ENCODE measurements around the gene CDON. TPM values are rescaled to one million over a fixed set of nuclear protein-coding genes. Genes with fewer than 3 reads are reported as not detected.

Gene CDON
- polyA plus RNA-seq, 1 of the 3 experiments (the other 2 are of a cell fraction) = 3.7 TPM

GRCh38 chr11:125929445-125930075 lies 133.1 kb downstream of the CDON start:
- no peaks in the 10 kb centered on the region for H3K79me2 ChIP-seq (ENCODE audit: insufficient read depth)
- H3K9me3 ChIP-seq = no peaks in the 10 kb centered on the region
- peaks cover 0 to 24% of the 10 kb centered on the region in 2 experiments; a peak in 1 of 4 replicates for H3K4me1 ChIP-seq (ENCODE audit: control insufficient read depth in 1 of 2, insufficient read depth in 2 of 2, low read depth in 1 of 2, low read length in 1 of 2)
- 0 out of 2 replicates have a peak, but pooled peaks cover 6% of the 10 kb centered on the region for H3K27me3 ChIP-seq (ENCODE audit: insufficient read depth)
- ChIA-PET POLR2A (no interaction called here), CTCF (interaction anchor here (1.4 to 4.2 kb wide), 3 partner anchors 13 to 264 kb away, joined by 6 to 26 read pairs (median 18); no protein-coding TSS in a partner anchor)
- no peaks in the 10 kb centered on the region for H3K36me3 ChIP-seq (replicated peaks in 1 of 2; ENCODE audit: control insufficient read depth in 1 of 2, insufficient read depth in 2 of 2, low read length in 1 of 2)
- 75% methylated on average over 4 of the region's 9 CpGs for WGBS (ENCODE audit: low lambda C conversion rate)
- H3K9ac ChIP-seq = no peak overlapping the region
- no peaks in the 10 kb centered on the region for H4K20me1 ChIP-seq (ENCODE audit: insufficient read depth)
- no peak for TF ChIP-seq MEF2A (IDR thresholded peaks at IDR 0.05; ENCODE audit: borderline replicate concordance, low read depth)
- TF ChIP-seq POLR2AphosphoS5 (IDR thresholded peaks at IDR 0.05; ENCODE audit: low read depth, low read length) = no peak
- TF ChIP-seq RXRA (IDR thresholded peaks at IDR 0.05; ENCODE audit: borderline replicate concordance, low read depth) = no peak
- TF ChIP-seq, protein P1, sequence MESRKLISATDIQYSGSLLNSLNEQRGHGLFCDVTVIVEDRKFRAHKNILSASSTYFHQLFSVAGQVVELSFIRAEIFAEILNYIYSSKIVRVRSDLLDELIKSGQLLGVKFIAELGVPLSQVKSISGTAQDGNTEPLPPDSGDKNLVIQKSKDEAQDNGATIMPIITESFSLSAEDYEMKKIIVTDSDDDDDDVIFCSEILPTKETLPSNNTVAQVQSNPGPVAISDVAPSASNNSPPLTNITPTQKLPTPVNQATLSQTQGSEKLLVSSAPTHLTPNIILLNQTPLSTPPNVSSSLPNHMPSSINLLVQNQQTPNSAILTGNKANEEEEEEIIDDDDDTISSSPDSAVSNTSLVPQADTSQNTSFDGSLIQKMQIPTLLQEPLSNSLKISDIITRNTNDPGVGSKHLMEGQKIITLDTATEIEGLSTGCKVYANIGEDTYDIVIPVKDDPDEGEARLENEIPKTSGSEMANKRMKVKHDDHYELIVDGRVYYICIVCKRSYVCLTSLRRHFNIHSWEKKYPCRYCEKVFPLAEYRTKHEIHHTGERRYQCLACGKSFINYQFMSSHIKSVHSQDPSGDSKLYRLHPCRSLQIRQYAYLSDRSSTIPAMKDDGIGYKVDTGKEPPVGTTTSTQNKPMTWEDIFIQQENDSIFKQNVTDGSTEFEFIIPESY (IDR thresholded peaks at IDR 0.05; ENCODE audit: borderline replicate concordance, low read depth) = no peak
- no peak for TF ChIP-seq PBX3 (IDR thresholded peaks at IDR 0.05)
- TF ChIP-seq, protein P2, sequence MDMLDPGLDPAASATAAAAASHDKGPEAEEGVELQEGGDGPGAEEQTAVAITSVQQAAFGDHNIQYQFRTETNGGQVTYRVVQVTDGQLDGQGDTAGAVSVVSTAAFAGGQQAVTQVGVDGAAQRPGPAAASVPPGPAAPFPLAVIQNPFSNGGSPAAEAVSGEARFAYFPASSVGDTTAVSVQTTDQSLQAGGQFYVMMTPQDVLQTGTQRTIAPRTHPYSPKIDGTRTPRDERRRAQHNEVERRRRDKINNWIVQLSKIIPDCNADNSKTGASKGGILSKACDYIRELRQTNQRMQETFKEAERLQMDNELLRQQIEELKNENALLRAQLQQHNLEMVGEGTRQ (IDR thresholded peaks at IDR 0.05; ENCODE audit: borderline replicate concordance, low read depth, low read length) = no peak
- TF ChIP-seq EP300 (IDR thresholded peaks at IDR 0.05; ENCODE audit: borderline replicate concordance in 1 of 2, low read depth in 1 of 2, low read length in 1 of 2) = no peak
- no peak for TF ChIP-seq FOXJ3 (CRISPR knock-in tag; IDR thresholded peaks at IDR 0.05)
- TF ChIP-seq FOXM1 (IDR thresholded peaks at IDR 0.05; ENCODE audit: low read depth) = no peak
- no peak for TF ChIP-seq NRF1 (IDR thresholded peaks at IDR 0.05; ENCODE audit: low read depth, low read length)
- TF ChIP-seq SMC3 (IDR thresholded peaks at IDR 0.05; ENCODE audit: low read depth, low read length) = no peak
- TF ChIP-seq GATA2 (CRISPR knock-in tag; IDR thresholded peaks at IDR 0.05) = no peak
- no peak for TF ChIP-seq TCF12 (IDR thresholded peaks at IDR 0.05)
- no peak for TF ChIP-seq MXI1 (IDR thresholded peaks at IDR 0.05; ENCODE audit: low read depth, low read length)
- TF ChIP-seq CHD2 (IDR thresholded peaks at IDR 0.05; ENCODE audit: low read length, partially characterized antibody) = no peak
- no peak overlapping the region for H2AFZ ChIP-seq (ENCODE audit: low read depth)
- no peak overlapping the region for H3K4me3 ChIP-seq (ENCODE audit: low read depth in 2 of 2, low read length in 1 of 2)
- no peaks in the 10 kb centered on the region for H3K9me2 ChIP-seq
- no peak overlapping the region for H3K27ac ChIP-seq (ENCODE audit: low read depth in 2 of 2, low read length in 1 of 2)
- no peak overlapping the region for H3K4me2 ChIP-seq
- no peak for DNase-seq
- H3F3A ChIP-seq (replicated peaks; ENCODE audit: insufficient read depth) = no peaks in the 10 kb centered on the region
